H1 (cell line): ENCODE measurements around the gene DUOXA1. TPM values are rescaled to one million over a fixed set of nuclear protein-coding genes. Genes with fewer than 3 reads are reported as not detected.

Source experiments
- CTCF ChIA-PET: fragments of 300-600 bp; sonication (Branson Sonifier 250); formaldehyde crosslinking; loops from one replicate; lab custom pipeline; 2021; ENCODE audit not compliant: partially characterized antibody; lab: Charles Lee
- POLR2A ChIA-PET: fragments of 300-600 bp; sonication (Branson Sonifier 250); formaldehyde crosslinking; loops from one replicate; lab custom pipeline; 2021; ENCODE audit warnings: inconsistent platforms; ENCODE audit not compliant: partially characterized antibody; lab: Charles Lee
- DNase-seq, 2 experiments: peaks; one replicate each; pipeline versions ENCODE4 v3.0.0 to v3.0.0-alpha.2; 2010 to 2022; ENCODE audit warnings: low spot score in 2 of 2, low read depth in 1 of 2, mixed read lengths in 1 of 2
- FAIRE-seq: peaks from 2 replicates; lab custom pipeline; 2011; peaks lifted over from hg19 to GRCh38; lab: Jason Lieb, UNC
- H2AFZ ChIP-seq: 2 replicates; pipeline ENCODE4 v1.8.1; 2012; ENCODE audit warnings: low read length, inconsistent platforms
- H2AK5ac ChIP-seq: 2 replicates; pipeline ENCODE4 v1.6.1; 2013; ENCODE audit warnings: low read depth, low read length
- H2BK120ac ChIP-seq: replicated peaks from 2 replicates; pipeline ENCODE3; 2013; ENCODE audit warnings: low read depth, low read length, inconsistent platforms
- H2BK12ac ChIP-seq: 2 replicates; pipeline ENCODE4 v1.6.1; 2013; ENCODE audit warnings: low read depth, low read length
- H2BK15ac ChIP-seq: 2 replicates; pipeline ENCODE4 v1.6.1; 2013; ENCODE audit warnings: low read length
- H2BK20ac ChIP-seq: 2 replicates; pipeline ENCODE4 v1.6.1; 2013; ENCODE audit warnings: low read length
- H2BK5ac ChIP-seq: 2 replicates; pipeline ENCODE4 v1.6.1; 2013; ENCODE audit warnings: low read depth, low read length
- H3K14ac ChIP-seq: 2 replicates; pipeline ENCODE4 v1.6.1; 2013; ENCODE audit warnings: inconsistent platforms; ENCODE audit not compliant: insufficient read length
- H3K18ac ChIP-seq: 2 replicates; pipeline ENCODE4 v1.6.1; 2013; ENCODE audit warnings: low read length; ENCODE audit errors: extremely low read depth
- H3K23ac ChIP-seq: 2 replicates; pipeline ENCODE4 v1.6.1; 2013; ENCODE audit warnings: inconsistent platforms; ENCODE audit not compliant: insufficient read length
- H3K23me2 ChIP-seq: 2 replicates; pipeline ENCODE4 v1.6.1; 2013; ENCODE audit warnings: low read depth, low read length
- H3K27ac ChIP-seq: 2 replicates; pipeline ENCODE4 v1.6.1; 2011; ENCODE audit warnings: low read depth, low read length, inconsistent platforms
- H3K27me3 ChIP-seq, 4 experiments: replicated peaks in 1 of 4; 1 replicate in 1 of 4; 2 replicates in 3 of 4; pipeline versions ENCODE4 v1.6.1 to v1.8.1; 2011 to 2013; ENCODE audit warnings: low read length in 3 of 4, mild to moderate bottlenecking in 3 of 4, inconsistent platforms in 2 of 4, mixed read lengths in 2 of 4, moderate library complexity in 1 of 4; ENCODE audit not compliant: control insufficient read depth in 3 of 4, insufficient read depth in 3 of 4; ENCODE audit errors: extremely low read depth in 1 of 4
- H3K36me3 ChIP-seq, 4 experiments: 2 replicates each; pipeline versions ENCODE4 v1.6.1 to v1.8.1; 2011 to 2013; ENCODE audit warnings: mild to moderate bottlenecking in 4 of 4, low read length in 3 of 4, moderate library complexity in 2 of 4, control low read depth in 1 of 4, inconsistent platforms in 1 of 4; ENCODE audit not compliant: insufficient read depth in 4 of 4, control insufficient read depth in 2 of 4
- H3K4ac ChIP-seq: replicated peaks from 2 replicates; pipeline ENCODE3; 2013; ENCODE audit warnings: low read length, low read depth, mixed read lengths, inconsistent platforms; ENCODE audit not compliant: insufficient read length
- H3K4me1 ChIP-seq, 4 experiments: replicated peaks in 1 of 4; 1 replicate in 1 of 4; 2 replicates in 3 of 4; pipeline versions ENCODE4 v1.6.1 to v1.8.1; 2011 to 2013; ENCODE audit warnings: low read length in 3 of 4, inconsistent platforms in 2 of 4, mixed read lengths in 1 of 4; ENCODE audit not compliant: insufficient read depth in 4 of 4, control insufficient read depth in 3 of 4
- H3K4me2 ChIP-seq, 2 experiments: 2 replicates each; pipeline versions ENCODE4 v1.6.1 to v1.8.1; 2011 to 2013; ENCODE audit warnings: low read depth in 2 of 2, low read length in 2 of 2, control low read depth in 1 of 2, inconsistent platforms in 1 of 2, mild to moderate bottlenecking in 1 of 2; ENCODE audit not compliant: insufficient read depth in 1 of 2
- H3K4me3 ChIP-seq, 4 experiments: fragments of 200-600, 300-600 bp in 1 of 4; sonication (generic), shearing (Covaris generic), sonication (Bioruptor Twin) in 1 of 4; 2 replicates each; pipeline versions ENCODE4 v1.5.1 to v1.8.1; 2011 to 2016; ENCODE audit warnings: low read length in 4 of 4, low read depth in 3 of 4, control low read depth in 2 of 4, inconsistent platforms in 2 of 4, mild to moderate bottlenecking in 2 of 4, mixed read lengths in 1 of 4, moderate library complexity in 1 of 4; ENCODE audit not compliant: insufficient read depth in 2 of 4; ENCODE audit errors: extremely low read depth in 1 of 4
- H3K56ac ChIP-seq: replicated peaks from 2 replicates; pipeline ENCODE3; 2013; ENCODE audit warnings: low read depth, mild to moderate bottlenecking, mixed read lengths, low read length, inconsistent platforms; ENCODE audit not compliant: insufficient read length
- H3K79me1 ChIP-seq: 2 replicates; pipeline ENCODE4 v1.6.1; 2013; ENCODE audit warnings: low read depth, low read length, control low read depth
- H3K79me2 ChIP-seq, 2 experiments: 2 replicates each; pipeline versions ENCODE4 v1.6.1 to v1.8.1; 2012 to 2013; ENCODE audit warnings: low read length in 2 of 2, mild to moderate bottlenecking in 2 of 2, inconsistent platforms in 1 of 2; ENCODE audit not compliant: insufficient read depth in 2 of 2, control insufficient read depth in 1 of 2
- H3K9ac ChIP-seq, 4 experiments: replicated peaks in 1 of 4; 1 replicate in 1 of 4; 2 replicates in 3 of 4; pipeline versions ENCODE4 v1.6.1 to v1.8.1; 2011 to 2013; ENCODE audit warnings: low read depth in 3 of 4, low read length in 3 of 4, control low read depth in 2 of 4, mild to moderate bottlenecking in 2 of 4, moderate library complexity in 2 of 4, inconsistent platforms in 1 of 4; ENCODE audit errors: extremely low read depth in 1 of 4
- H3K9me3 ChIP-seq, 2 experiments: 2 replicates each; pipeline versions ENCODE4 v1.6.1 to v1.8.1; 2012 to 2013; ENCODE audit warnings: mild to moderate bottlenecking in 2 of 2, moderate library complexity in 2 of 2, control low read depth in 1 of 2, inconsistent platforms in 1 of 2, low read depth in 1 of 2, low read length in 1 of 2, mixed read lengths in 1 of 2; ENCODE audit not compliant: insufficient read depth in 2 of 2
- H4K20me1 ChIP-seq, 2 experiments: replicated peaks in 1 of 2; 2 replicates each; pipeline versions ENCODE3 to v1.8.1; 2011 to 2013; ENCODE audit warnings: inconsistent platforms in 2 of 2, low read length in 2 of 2, mild to moderate bottlenecking in 1 of 2; ENCODE audit not compliant: insufficient read depth in 2 of 2, control insufficient read depth in 1 of 2
- H4K5ac ChIP-seq: 2 replicates; pipeline ENCODE4 v1.6.1; 2013; ENCODE audit warnings: low read length, low read depth, mixed read lengths, inconsistent platforms; ENCODE audit not compliant: insufficient read length
- H4K8ac ChIP-seq: 2 replicates; pipeline ENCODE4 v1.8.0; 2013; ENCODE audit warnings: mild to moderate bottlenecking, moderate library complexity, low read length, inconsistent platforms; ENCODE audit not compliant: insufficient read depth; ENCODE audit errors: extremely low read depth
- H4K91ac ChIP-seq: replicated peaks from 2 replicates; pipeline ENCODE3; 2013; ENCODE audit warnings: low read length, mixed read lengths, inconsistent platforms; ENCODE audit not compliant: insufficient read length
- CBX8 ChIP-seq: fragments of 300-800, 300-1000 bp; sonication (generic); IDR thresholded peaks from 2 replicates; pipeline ENCODE4 v1.7.1; 2016; ENCODE audit warnings: low read depth, low read length, borderline replicate concordance
- CREB1 ChIP-seq: IDR thresholded peaks from 2 replicates; pipeline ENCODE4 v1.6.1; 2012; ENCODE audit warnings: inconsistent platforms
- EZH2 ChIP-seq: fragments of 200-600 bp; sonication (generic); IDR thresholded peaks from 2 replicates; pipeline ENCODE4 v1.7.1; 2012; ENCODE audit warnings: low read depth, mild to moderate bottlenecking, moderate library complexity, low read length, inconsistent platforms; ENCODE audit not compliant: severe bottlenecking
- HDAC6 ChIP-seq: IDR thresholded peaks from one replicate; pipeline ENCODE4 v1.7.1; 2012; ENCODE audit warnings: low read depth, mild to moderate bottlenecking, inconsistent platforms, low read length, moderate library complexity
- KDM4A ChIP-seq: IDR thresholded peaks from one replicate; pipeline ENCODE4 v1.7.1; 2012; ENCODE audit warnings: low read depth, mild to moderate bottlenecking, moderate library complexity, low read length, inconsistent platforms; ENCODE audit not compliant: severe bottlenecking
- KDM5A ChIP-seq: fragments of 200-600 bp; IDR thresholded peaks from 2 replicates; pipeline ENCODE4 v1.7.1; 2012; ENCODE audit warnings: mild to moderate bottlenecking, low read length, inconsistent platforms, mixed read lengths
- MAFK ChIP-seq: IDR thresholded peaks from 2 replicates; pipeline ENCODE4 v1.6.1; 2012; ENCODE audit warnings: low read depth, mild to moderate bottlenecking, improper control_type of control experiment, low read length
- NANOG ChIP-seq: IDR thresholded peaks from 2 replicates; pipeline ENCODE4 v1.6.1; 2011; ENCODE audit warnings: low read length, low read depth, mild to moderate bottlenecking, inconsistent platforms; ENCODE audit not compliant: insufficient read depth, poor library complexity, severe bottlenecking
- POU5F1 ChIP-seq: IDR thresholded peaks from 2 replicates; pipeline ENCODE4 v1.6.1; 2011; ENCODE audit warnings: low read depth, mild to moderate bottlenecking, low read length, moderate library complexity
- RNF2 ChIP-seq: fragments of 200-900, 300-1000 bp; sonication (generic); IDR thresholded peaks from 2 replicates; pipeline ENCODE4 v1.7.1; 2016; ENCODE audit warnings: borderline replicate concordance, low read depth, mild to moderate bottlenecking, antibody characterized with exemption, low read length; ENCODE audit not compliant: poor library complexity, severe bottlenecking; ENCODE audit errors: missing control alignments
- TAF7 ChIP-seq: optimal IDR thresholded peaks from 2 replicates; pipeline ENCODE3; 2011; ENCODE audit warnings: low read depth, mild to moderate bottlenecking, inconsistent platforms, low read length, moderate library complexity, borderline replicate concordance
- TEAD4 ChIP-seq: IDR thresholded peaks from 2 replicates; pipeline ENCODE4 v1.6.1; 2012; ENCODE audit warnings: low read depth, low read length, inconsistent platforms, mixed read lengths
- WGBS, 2 experiments: shearing (Covaris generic) in 1 of 2; methylation state at CpG; one replicate each; pipeline versions ENCODE4 v1.1.6 to v1.1.7; 2013 to 2015; ENCODE audit warnings: low lambda C conversion rate in 2 of 2, mixed read lengths in 2 of 2, inconsistent platforms in 1 of 2, low coverage in 1 of 2, missing lambda C conversion rate in 1 of 2; ENCODE audit not compliant: insufficient replicate concordance in 2 of 2, insufficient coverage in 1 of 2, insufficient read length in 1 of 2; ENCODE audit errors: extremely low coverage in 1 of 2, missing lambda C conversion rate in 1 of 2; 5-methylcytosine and 5-hydroxymethylcytosine counted together
- polyA plus RNA-seq, 7 experiments: library from polyadenylated mRNA; depleted of rRNA in 3 of 7; stranded (reverse) in 5 of 7; unstranded in 2 of 7; fragments of >200 nt in 5 of 7; fragments of 200-250 nt in 2 of 7; gene quantifications; 1 replicate in 5 of 7; 2 replicates in 1 of 7; 4 replicates in 1 of 7; pipeline versions ENCODE4 v1.2.1 to v1.2.3, GENCODE V29; 2011 to 2013; ENCODE audit warnings: missing spikeins in 2 of 7, mixed read lengths in 2 of 7
- total RNA-seq: library from RNA; stranded (reverse); fragmentation: NEBNext Ultra II Directional; extraction: Animal tissue kit (Norgen Biotek cat#: 25700); gene quantifications from 2 replicates; pipeline ENCODE4 v1.2.1, GENCODE V29; 2021

The DUOXA1 gene
- total and polyA plus RNA-seq, 2 of the 8 experiments (the other 6 are each of a cell fraction or from before 2014, with no cell fraction given): 0.18 TPM; not detected in 1

DNA sequence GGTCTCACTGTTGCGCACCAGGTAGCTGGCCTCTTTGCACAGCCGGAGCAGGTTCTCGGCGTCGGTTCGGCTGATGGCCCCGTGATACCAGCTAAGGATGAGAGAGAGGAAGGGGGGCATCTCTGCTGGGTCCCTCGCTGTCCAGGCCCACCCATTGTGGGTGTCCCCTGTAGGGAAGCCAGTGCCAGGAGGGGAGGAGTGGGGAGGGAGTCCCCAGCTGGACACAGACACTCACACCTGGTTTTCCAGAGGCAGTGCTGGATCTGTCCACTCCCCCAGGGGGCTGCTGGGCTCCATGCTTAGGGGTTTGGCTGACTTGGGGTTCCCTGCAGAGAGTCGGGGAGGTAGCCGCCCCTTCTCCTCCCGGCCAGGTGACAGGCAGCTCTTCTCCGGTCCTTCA lies 42.2 kb upstream of the DUOXA1 start:
- H3K23me2 ChIP-seq: no peaks in the 10 kb centered on the region; the same call in 1 of the 2 replicates
- H4K91ac ChIP-seq: no peak overlapping the region
- H3K56ac ChIP-seq: no peak overlapping the region
- H4K8ac ChIP-seq: no peak overlapping the region
- 100% methylated on average over 10 of the region's 12 CpGs; no CpG with 5 or more reads in 1 of the 2 experiments for WGBS, 2 experiments
- H3K4me3 ChIP-seq: no peak overlapping the region
- H3K4me1 ChIP-seq: peaks cover 0 to 19% (median 13%) of the 10 kb centered on the region in 4 experiments; a peak in 5 of 7 replicates
- no peak overlapping the region for H3K4ac ChIP-seq
- H2AFZ ChIP-seq: no peak overlapping the region
- H3K79me2 ChIP-seq: no peaks in the 10 kb centered on the region
- no peak overlapping the region for H3K4me2 ChIP-seq
- no peak overlapping the region for H2BK20ac ChIP-seq
- no peak overlapping the region for H2BK15ac ChIP-seq
- H2AK5ac ChIP-seq: no peak overlapping the region
- H3K9me3 ChIP-seq: no peaks in the 10 kb centered on the region
- ChIA-PET CTCF (interaction anchor here (0.6 to 41.8 kb wide), 6 partner anchors 14 to 624 kb away, joined by 3 to 1117 read pairs (median 3); partner anchors contain the start of genes DUOX2, DUOXA2 and SHF), POLR2A (interaction anchor here (1.2 to 5.7 kb wide), 4 partner anchors 8 to 16 kb away, joined by 4 to 50 read pairs (median 15); partner anchors contain the start of gene SHF)
- FAIRE-seq (no peak), DNase-seq (no peak)
- H3K27ac ChIP-seq: no peak overlapping the region
- H2BK12ac ChIP-seq: no peak overlapping the region
- H3K79me1 ChIP-seq: no peaks in the 10 kb centered on the region; the same call in 1 of the 2 replicates
- H3K9ac ChIP-seq: no peak overlapping the region
- H4K20me1 ChIP-seq: peaks cover 2 to 4% of the 10 kb centered on the region in 2 experiments
- no peak overlapping the region for H3K18ac ChIP-seq
- peaks cover 0 to 3% (median 0%) of the 10 kb centered on the region in 4 experiments; a peak in 3 of 8 replicates for H3K36me3 ChIP-seq
- no peak overlapping the region for H2BK5ac ChIP-seq
- no peak overlapping the region for H2BK120ac ChIP-seq
- no peak overlapping the region for H3K14ac ChIP-seq
- no peak overlapping the region for H3K23ac ChIP-seq
- H4K5ac ChIP-seq: no peak overlapping the region
- no peaks in the 10 kb centered on the region for H3K27me3 ChIP-seq
- TF ChIP-seq EZH2 (no peak), HDAC6 (no peak), POU5F1 (no peak), MAFK (no peak), TAF7 (no peak), CREB1 (no peak), TEAD4 (no peak), NANOG (no peak), KDM4A (no peak), RNF2 (no peak), KDM5A (no peak), CBX8 (no peak)
